Measurements from ENCODE around the gene PRKN.

The PRKN gene

DNA sequence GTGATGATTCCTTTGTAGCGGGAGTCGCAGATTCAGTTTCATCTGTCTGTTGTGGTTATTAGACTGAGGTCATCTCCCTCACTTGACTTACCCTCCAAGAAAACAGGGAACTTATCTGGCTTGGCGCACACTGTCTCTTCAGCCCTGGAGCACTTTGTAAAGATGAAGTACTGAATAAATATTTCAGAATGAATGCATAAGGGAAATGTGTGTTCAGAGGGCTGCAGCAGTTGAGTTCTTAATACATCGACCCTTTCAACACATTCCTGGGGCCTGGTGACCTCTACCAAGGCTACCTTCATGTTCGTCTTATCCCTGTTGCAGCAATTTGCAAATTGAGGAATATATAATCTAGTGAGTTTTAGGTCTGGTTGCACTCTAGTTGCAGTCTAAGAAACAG, 801.2 kb downstream of the PRKN start:
- H3K9me3 ChIP-seq (ENCODE audit: insufficient read depth, low read length), result no peaks in the 10 kb centered on the region

DNA sequence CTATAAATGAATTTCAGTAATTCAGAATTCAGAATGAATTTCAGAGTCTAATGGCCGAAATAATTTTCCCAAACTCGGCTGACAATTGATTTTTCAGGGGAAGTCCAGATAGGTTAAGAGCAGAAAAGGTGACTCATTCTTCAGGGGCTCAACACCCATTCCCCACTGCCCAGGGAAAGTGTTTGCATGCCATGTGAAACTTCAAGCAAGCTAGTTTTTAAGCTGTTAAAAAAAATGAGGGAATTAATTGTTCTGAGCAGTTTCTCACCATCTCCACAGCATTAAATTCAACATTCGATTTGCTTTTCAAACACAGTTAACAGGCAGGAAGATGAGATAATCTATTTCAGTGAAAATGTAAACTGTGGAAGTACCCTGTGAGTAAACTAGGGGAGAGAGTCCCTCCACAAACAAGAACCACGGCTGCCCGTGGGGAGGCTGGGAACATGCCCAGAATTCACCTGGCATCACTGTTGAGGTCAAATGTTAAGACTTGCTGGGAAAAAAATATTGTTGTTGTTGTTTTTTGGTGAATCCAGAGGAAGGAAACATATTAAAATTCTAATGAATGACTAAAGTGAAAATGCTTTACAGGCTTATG, 803.0 kb downstream of the PRKN start:
- H3K4me3 ChIP-seq (ENCODE audit: low read length), result no peak overlapping the region
- no peak overlapping the region for H3K27ac ChIP-seq (ENCODE audit: low read length)
- no peak for TF ChIP-seq EZH2phosphoT487 (IDR thresholded peaks at IDR 0.05; ENCODE audit: low read depth)
- TF ChIP-seq, protein P1, sequence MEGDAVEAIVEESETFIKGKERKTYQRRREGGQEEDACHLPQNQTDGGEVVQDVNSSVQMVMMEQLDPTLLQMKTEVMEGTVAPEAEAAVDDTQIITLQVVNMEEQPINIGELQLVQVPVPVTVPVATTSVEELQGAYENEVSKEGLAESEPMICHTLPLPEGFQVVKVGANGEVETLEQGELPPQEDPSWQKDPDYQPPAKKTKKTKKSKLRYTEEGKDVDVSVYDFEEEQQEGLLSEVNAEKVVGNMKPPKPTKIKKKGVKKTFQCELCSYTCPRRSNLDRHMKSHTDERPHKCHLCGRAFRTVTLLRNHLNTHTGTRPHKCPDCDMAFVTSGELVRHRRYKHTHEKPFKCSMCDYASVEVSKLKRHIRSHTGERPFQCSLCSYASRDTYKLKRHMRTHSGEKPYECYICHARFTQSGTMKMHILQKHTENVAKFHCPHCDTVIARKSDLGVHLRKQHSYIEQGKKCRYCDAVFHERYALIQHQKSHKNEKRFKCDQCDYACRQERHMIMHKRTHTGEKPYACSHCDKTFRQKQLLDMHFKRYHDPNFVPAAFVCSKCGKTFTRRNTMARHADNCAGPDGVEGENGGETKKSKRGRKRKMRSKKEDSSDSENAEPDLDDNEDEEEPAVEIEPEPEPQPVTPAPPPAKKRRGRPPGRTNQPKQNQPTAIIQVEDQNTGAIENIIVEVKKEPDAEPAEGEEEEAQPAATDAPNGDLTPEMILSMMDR (IDR thresholded peaks at IDR 0.05; ENCODE audit: low read depth, low read length), result no peak
- no peaks in the 10 kb centered on the region for H3K27me3 ChIP-seq (ENCODE audit: low read depth, low read length)
- no peak overlapping the region for H2AFZ ChIP-seq (ENCODE audit: low read depth, low read length)
- H4K20me1 ChIP-seq (ENCODE audit: insufficient read depth, low read length), result no peaks in the 10 kb centered on the region
- H3K79me2 ChIP-seq (ENCODE audit: low read length), result no peaks in the 10 kb centered on the region
- no peak overlapping the region for H3K9ac ChIP-seq (ENCODE audit: low read length)
- H3K4me1 ChIP-seq (ENCODE audit: low read length), result no peaks in the 10 kb centered on the region
- no peak overlapping the region for H3K4me2 ChIP-seq (ENCODE audit: low read length)
- no peaks in the 10 kb centered on the region for H3K36me3 ChIP-seq (replicated peaks; ENCODE audit: low read depth, low read length)
- H3K9me3 ChIP-seq (ENCODE audit: insufficient read depth, low read length), result no peaks in the 10 kb centered on the region

More for the DNA sequence above, 801.2 kb downstream of the PRKN start:
- no peak overlapping the region for H3K4me2 ChIP-seq (ENCODE audit: low read length)
- no peak overlapping the region for H2AFZ ChIP-seq (ENCODE audit: low read depth, low read length)
- H4K20me1 ChIP-seq (ENCODE audit: insufficient read depth, low read length), result no peaks in the 10 kb centered on the region
- no peak overlapping the region for H3K9ac ChIP-seq (ENCODE audit: low read length)
- TF ChIP-seq, protein P1 (IDR thresholded peaks at IDR 0.05; ENCODE audit: low read depth, low read length), result no peak
- no peak for TF ChIP-seq EZH2phosphoT487 (IDR thresholded peaks at IDR 0.05; ENCODE audit: low read depth)
- no peaks in the 10 kb centered on the region for H3K27me3 ChIP-seq (ENCODE audit: low read depth, low read length)
- no peak overlapping the region for H3K4me3 ChIP-seq (ENCODE audit: low read length)
- H3K36me3 ChIP-seq (replicated peaks; ENCODE audit: low read depth, low read length), result no peaks in the 10 kb centered on the region
- no peaks in the 10 kb centered on the region for H3K4me1 ChIP-seq (ENCODE audit: low read length)
- H3K27ac ChIP-seq (ENCODE audit: low read length), result no peak overlapping the region
- H3K79me2 ChIP-seq (ENCODE audit: low read length), result no peaks in the 10 kb centered on the region

DNA sequence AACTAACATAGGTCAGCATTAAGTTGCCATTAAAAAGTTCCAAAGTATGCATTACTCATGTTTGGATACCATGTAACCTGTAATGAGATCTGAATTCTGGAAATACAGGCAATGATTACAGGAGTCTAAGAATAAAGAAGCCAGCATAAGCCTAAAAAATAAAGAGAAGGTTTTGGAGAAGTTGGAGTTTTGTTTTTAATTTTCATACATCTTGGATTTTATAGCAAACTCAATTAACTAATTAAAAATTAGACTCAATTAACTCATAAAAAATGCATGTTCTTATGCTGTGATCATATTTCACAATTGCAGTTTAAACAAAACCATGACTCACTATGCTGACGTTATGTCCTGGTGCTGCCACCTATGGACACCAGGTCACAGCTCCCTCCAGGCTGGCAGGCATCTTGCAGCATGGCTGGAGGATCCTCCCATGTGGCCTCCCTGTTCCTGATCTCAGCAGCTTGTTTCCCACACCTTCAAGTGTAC, 804.9 kb downstream of the PRKN start:
- Histone ChIP-seq H3K4me1 (ENCODE audit: low read length) (no peaks in the 10 kb centered on the region), H4K20me1 (ENCODE audit: insufficient read depth, low read length) (no peaks in the 10 kb centered on the region), H2AFZ (ENCODE audit: low read depth, low read length) (no peak overlapping the region), H3K27ac (ENCODE audit: low read length) (no peak overlapping the region), H3K9ac (ENCODE audit: low read length) (no peak overlapping the region), H3K9me3 (ENCODE audit: insufficient read depth, low read length) (no peaks in the 10 kb centered on the region), H3K4me3 (ENCODE audit: low read length) (no peak overlapping the region), H3K36me3 (replicated peaks; ENCODE audit: low read depth, low read length) (no peaks in the 10 kb centered on the region), H3K79me2 (ENCODE audit: low read length) (no peaks in the 10 kb centered on the region), H3K4me2 (ENCODE audit: low read length) (no peak overlapping the region), H3K27me3 (ENCODE audit: low read depth, low read length) (no peaks in the 10 kb centered on the region)
- no peak for TF ChIP-seq EZH2phosphoT487 (IDR thresholded peaks at IDR 0.05; ENCODE audit: low read depth)
- TF ChIP-seq, protein P1 (IDR thresholded peaks at IDR 0.05; ENCODE audit: low read depth, low read length), result peak; percentile 40

DNA sequence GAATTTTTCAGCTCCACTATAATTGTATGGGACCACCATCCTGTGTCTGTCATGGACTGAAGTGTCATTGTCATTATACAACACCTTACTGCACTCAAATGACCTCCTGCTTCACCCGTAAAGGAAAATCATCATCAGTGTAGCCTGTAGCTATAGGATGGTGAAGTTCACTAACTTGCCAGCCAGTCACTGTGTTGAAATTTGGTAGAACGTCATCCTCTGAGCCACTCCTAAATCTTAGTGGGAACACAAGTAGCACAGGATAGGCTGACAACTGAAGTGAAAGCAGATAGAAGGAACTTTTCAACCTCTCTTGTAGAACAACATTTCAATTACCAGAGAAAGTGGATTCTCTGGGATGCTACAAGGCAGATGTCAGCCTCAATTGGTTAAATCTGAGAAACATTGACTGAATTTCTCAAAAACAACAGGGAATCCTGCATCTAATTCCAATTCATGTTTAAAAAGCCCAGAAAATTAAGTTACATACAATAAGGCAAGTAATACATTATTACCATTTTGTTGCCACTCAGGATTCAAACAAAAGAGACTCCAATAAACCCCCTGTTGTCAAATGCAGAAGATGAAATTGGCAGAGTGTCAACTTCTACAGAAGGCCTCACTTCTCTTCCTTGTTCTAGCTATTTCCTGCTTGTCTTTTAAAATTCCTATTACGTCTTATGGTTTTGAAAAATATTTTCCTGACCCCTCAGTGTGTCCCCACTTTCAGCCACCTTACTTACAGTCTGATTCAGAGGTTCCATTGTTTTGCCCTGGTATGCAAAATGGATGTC, 805.8 kb downstream of the PRKN start:
- H3K27me3 ChIP-seq (ENCODE audit: low read depth, low read length), result no peaks in the 10 kb centered on the region
- H3K79me2 ChIP-seq (ENCODE audit: low read length), result no peaks in the 10 kb centered on the region
- no peak overlapping the region for H2AFZ ChIP-seq (ENCODE audit: low read depth, low read length)
- H3K4me1 ChIP-seq (ENCODE audit: low read length), result no peaks in the 10 kb centered on the region
- no peak overlapping the region for H3K4me3 ChIP-seq (ENCODE audit: low read length)
- H3K27ac ChIP-seq (ENCODE audit: low read length), result no peak overlapping the region
- H3K36me3 ChIP-seq (replicated peaks; ENCODE audit: low read depth, low read length), result no peaks in the 10 kb centered on the region
- no peak overlapping the region for H3K4me2 ChIP-seq (ENCODE audit: low read length)
- TF ChIP-seq, protein P1 (IDR thresholded peaks at IDR 0.05; ENCODE audit: low read depth, low read length), result no peak
- no peak for TF ChIP-seq EZH2phosphoT487 (IDR thresholded peaks at IDR 0.05; ENCODE audit: low read depth)
- no peaks in the 10 kb centered on the region for H3K9me3 ChIP-seq (ENCODE audit: insufficient read depth, low read length)
- no peaks in the 10 kb centered on the region for H4K20me1 ChIP-seq (ENCODE audit: insufficient read depth, low read length)
- no peak overlapping the region for H3K9ac ChIP-seq (ENCODE audit: low read length)

Measured in OCI-LY3 (cell line).